HepG2 (cell line): ENCODE data around the gene DEPDC1B. TPM values are rescaled to one million over a fixed set of nuclear protein-coding genes. Genes with fewer than 3 reads are reported as not detected.

ENCODE experiments used
- CENPT ChIP-seq: sonication (generic); formaldehyde crosslinking; IDR thresholded peaks from 2 replicates; pipeline ENCODE4 v1.8.0; 2022; ENCODE audit warnings: low read depth, mild to moderate bottlenecking, moderate library complexity, missing genetic modification reagents
- HIVEP1 ChIP-seq: sonication (generic); formaldehyde crosslinking; IDR thresholded peaks from 2 replicates; pipeline ENCODE4 v1.4.0; 2020; ENCODE audit warnings: mild to moderate bottlenecking, missing genetic modification reagents
- MAFG ChIP-seq: sonication (generic); formaldehyde crosslinking; IDR thresholded peaks from 2 replicates; pipeline ENCODE4 v1.5.1; 2020; ENCODE audit warnings: mild to moderate bottlenecking, missing genetic modification reagents
- NCOA5 ChIP-seq: sonication (generic); formaldehyde crosslinking; IDR thresholded peaks from 2 replicates; pipeline ENCODE4 v1.4.0; 2020; ENCODE audit warnings: missing genetic modification reagents
- NFRKB ChIP-seq: fragments of 450-650 bp; IDR thresholded peaks from 2 replicates; pipeline ENCODE4 v1.6.1; 2017
- NR2F1 ChIP-seq, 2 experiments: fragments of 450-650 bp in 1 of 2; formaldehyde crosslinking in 1 of 2; IDR thresholded peaks; 2 replicates each; pipeline versions ENCODE4 v1.5.0 to v1.6.1; 2016 to 2020; ENCODE audit warnings: mild to moderate bottlenecking in 1 of 2, missing compliant biosample characterization in 1 of 2, missing genetic modification reagents in 1 of 2, moderate library complexity in 1 of 2
- SMC3 ChIP-seq: IDR thresholded peaks from 2 replicates; pipeline ENCODE4 v1.6.1; 2011; ENCODE audit warnings: low read length, improper control_type of control experiment
- ZNF766 ChIP-seq: sonication (generic); formaldehyde crosslinking; IDR thresholded peaks from 2 replicates; pipeline ENCODE4 v1.5.0; 2020; ENCODE audit warnings: missing genetic modification reagents, borderline replicate concordance
- ZNF850 ChIP-seq: sonication (generic); formaldehyde crosslinking; conservative IDR thresholded peaks from 2 replicates; pipeline ENCODE4 v1.9.0; 2021; ENCODE audit warnings: mild to moderate bottlenecking, missing genetic modification reagents
- polyA plus RNA-seq, 8 experiments: library from polyadenylated mRNA; depleted of rRNA in 3 of 8; stranded (reverse) in 7 of 8; unstranded in 1 of 8; fragments of >200 nt; fragmentation: Illumina TruSeq in 4 of 8; extraction: Trizol in 4 of 8; gene quantifications; 2 replicates each; pipeline versions ENCODE4 v1.2.1 to v1.2.3, GENCODE V29; 2011 to 2016; ENCODE audit warnings: low read depth in 4 of 8, missing spikeins in 1 of 8, mixed read lengths in 1 of 8; ENCODE audit not compliant: insufficient read depth in 1 of 8
- total RNA-seq, 5 experiments: library from RNA; depleted of rRNA; stranded (reverse); fragments of >200 nt; fragmentation: Illumina TruSeq; extraction: Trizol; gene quantifications; 2 replicates each; pipeline ENCODE4 v1.2.3, GENCODE V29; 2016; ENCODE audit warnings: low read depth in 1 of 5
- TF ChIP-seq, protein P1 (sequence below): sonication (generic); formaldehyde crosslinking; conservative IDR thresholded peaks from 2 replicates; pipeline ENCODE4 v1.4.0; 2020; ENCODE audit warnings: missing genetic modification reagents
- TF ChIP-seq, protein P2 (sequence below): sonication (generic); formaldehyde crosslinking; IDR thresholded peaks from 2 replicates; pipeline ENCODE4 v1.5.0; 2020; ENCODE audit warnings: missing genetic modification reagents, mild to moderate bottlenecking, borderline replicate concordance
- TF ChIP-seq, protein P3 (sequence below): sonication (generic); formaldehyde crosslinking; IDR thresholded peaks from 2 replicates; pipeline ENCODE4 v1.9.0; 2021; ENCODE audit warnings: mild to moderate bottlenecking, missing genetic modification reagents
- TF ChIP-seq, protein P4 (sequence below): sonication (generic); formaldehyde crosslinking; IDR thresholded peaks from 2 replicates; pipeline ENCODE4 v1.8.1; 2023; ENCODE audit warnings: mild to moderate bottlenecking, missing genetic modification reagents
- TF ChIP-seq, protein P5 (sequence below): sonication (generic); formaldehyde crosslinking; IDR thresholded peaks from 2 replicates; pipeline ENCODE4 v1.8.1; 2023; ENCODE audit warnings: missing genetic modification reagents, inconsistent platforms, borderline replicate concordance

The DEPDC1B gene
- total and polyA plus RNA-seq, 2 of the 13 experiments (the other 11 are each of a cell fraction or from before 2014, with no cell fraction given): 29.5 to 51.3 TPM

DNA sequence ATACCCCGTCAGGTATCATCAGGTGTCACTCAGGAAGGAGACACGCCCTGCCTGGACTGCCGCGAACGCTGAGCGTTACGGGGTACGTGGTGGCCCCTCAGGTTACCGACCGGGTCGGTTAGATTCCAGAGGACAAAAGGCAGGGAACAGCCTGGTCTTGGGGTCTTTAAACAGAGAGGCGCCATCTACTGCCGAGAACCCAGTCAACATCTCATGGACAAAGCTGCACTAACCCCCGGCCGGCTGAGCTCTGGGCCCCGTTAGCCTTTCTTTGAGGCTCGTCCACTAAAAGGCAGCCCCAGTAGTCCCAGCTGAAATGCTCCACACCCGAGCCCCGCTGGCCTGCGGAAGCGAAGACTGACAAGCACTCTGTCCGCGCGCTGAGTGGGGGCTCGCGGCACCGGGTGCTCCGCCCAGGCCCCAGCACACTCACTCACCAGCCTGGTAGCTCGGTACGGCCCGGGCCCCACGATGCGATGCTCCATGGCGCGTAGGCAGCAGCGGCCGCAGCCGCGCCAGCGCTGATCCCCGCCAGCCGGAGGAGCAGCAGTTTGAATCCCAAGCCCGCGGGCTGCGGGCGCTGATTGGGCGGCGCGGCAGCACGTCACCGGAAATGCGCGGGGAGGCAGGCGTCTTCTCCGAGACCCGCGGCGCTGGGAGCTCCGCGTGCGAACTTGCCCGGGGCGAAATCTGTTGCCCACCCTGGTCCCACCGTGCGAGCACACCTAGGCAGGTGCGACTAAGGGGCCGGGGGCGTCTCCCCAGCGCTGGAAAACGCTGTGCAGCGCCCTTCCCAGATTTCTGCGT lies at the start of gene DEPDC1B (continued):
- TF ChIP-seq, protein P1, sequence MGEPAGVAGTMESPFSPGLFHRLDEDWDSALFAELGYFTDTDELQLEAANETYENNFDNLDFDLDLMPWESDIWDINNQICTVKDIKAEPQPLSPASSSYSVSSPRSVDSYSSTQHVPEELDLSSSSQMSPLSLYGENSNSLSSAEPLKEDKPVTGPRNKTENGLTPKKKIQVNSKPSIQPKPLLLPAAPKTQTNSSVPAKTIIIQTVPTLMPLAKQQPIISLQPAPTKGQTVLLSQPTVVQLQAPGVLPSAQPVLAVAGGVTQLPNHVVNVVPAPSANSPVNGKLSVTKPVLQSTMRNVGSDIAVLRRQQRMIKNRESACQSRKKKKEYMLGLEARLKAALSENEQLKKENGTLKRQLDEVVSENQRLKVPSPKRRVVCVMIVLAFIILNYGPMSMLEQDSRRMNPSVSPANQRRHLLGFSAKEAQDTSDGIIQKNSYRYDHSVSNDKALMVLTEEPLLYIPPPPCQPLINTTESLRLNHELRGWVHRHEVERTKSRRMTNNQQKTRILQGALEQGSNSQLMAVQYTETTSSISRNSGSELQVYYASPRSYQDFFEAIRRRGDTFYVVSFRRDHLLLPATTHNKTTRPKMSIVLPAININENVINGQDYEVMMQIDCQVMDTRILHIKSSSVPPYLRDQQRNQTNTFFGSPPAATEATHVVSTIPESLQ: no peak
- TF ChIP-seq, protein P2, sequence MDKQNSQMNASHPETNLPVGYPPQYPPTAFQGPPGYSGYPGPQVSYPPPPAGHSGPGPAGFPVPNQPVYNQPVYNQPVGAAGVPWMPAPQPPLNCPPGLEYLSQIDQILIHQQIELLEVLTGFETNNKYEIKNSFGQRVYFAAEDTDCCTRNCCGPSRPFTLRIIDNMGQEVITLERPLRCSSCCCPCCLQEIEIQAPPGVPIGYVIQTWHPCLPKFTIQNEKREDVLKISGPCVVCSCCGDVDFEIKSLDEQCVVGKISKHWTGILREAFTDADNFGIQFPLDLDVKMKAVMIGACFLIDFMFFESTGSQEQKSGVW (CRISPR knock-in tag): no peak
- TF ChIP-seq ZNF850 (CRISPR knock-in tag) (no peak), NCOA5 (CRISPR knock-in tag) (no peak), MAFG (CRISPR knock-in tag) (no peak), HIVEP1 (CRISPR knock-in tag) (peak; percentile 67; the same call in 1 of the 2 replicates), ZNF766 (CRISPR knock-in tag) (no peak), SMC3 (no peak), NR2F1 (CRISPR knock-in tag; IDR thresholded peaks at IDR 0.05) (no peak), CENPT (CRISPR knock-in tag) (0 out of 2 replicates have a peak, but pooled peaks have one; percentile 46), NFRKB (no peak)
- TF ChIP-seq, protein P3, sequence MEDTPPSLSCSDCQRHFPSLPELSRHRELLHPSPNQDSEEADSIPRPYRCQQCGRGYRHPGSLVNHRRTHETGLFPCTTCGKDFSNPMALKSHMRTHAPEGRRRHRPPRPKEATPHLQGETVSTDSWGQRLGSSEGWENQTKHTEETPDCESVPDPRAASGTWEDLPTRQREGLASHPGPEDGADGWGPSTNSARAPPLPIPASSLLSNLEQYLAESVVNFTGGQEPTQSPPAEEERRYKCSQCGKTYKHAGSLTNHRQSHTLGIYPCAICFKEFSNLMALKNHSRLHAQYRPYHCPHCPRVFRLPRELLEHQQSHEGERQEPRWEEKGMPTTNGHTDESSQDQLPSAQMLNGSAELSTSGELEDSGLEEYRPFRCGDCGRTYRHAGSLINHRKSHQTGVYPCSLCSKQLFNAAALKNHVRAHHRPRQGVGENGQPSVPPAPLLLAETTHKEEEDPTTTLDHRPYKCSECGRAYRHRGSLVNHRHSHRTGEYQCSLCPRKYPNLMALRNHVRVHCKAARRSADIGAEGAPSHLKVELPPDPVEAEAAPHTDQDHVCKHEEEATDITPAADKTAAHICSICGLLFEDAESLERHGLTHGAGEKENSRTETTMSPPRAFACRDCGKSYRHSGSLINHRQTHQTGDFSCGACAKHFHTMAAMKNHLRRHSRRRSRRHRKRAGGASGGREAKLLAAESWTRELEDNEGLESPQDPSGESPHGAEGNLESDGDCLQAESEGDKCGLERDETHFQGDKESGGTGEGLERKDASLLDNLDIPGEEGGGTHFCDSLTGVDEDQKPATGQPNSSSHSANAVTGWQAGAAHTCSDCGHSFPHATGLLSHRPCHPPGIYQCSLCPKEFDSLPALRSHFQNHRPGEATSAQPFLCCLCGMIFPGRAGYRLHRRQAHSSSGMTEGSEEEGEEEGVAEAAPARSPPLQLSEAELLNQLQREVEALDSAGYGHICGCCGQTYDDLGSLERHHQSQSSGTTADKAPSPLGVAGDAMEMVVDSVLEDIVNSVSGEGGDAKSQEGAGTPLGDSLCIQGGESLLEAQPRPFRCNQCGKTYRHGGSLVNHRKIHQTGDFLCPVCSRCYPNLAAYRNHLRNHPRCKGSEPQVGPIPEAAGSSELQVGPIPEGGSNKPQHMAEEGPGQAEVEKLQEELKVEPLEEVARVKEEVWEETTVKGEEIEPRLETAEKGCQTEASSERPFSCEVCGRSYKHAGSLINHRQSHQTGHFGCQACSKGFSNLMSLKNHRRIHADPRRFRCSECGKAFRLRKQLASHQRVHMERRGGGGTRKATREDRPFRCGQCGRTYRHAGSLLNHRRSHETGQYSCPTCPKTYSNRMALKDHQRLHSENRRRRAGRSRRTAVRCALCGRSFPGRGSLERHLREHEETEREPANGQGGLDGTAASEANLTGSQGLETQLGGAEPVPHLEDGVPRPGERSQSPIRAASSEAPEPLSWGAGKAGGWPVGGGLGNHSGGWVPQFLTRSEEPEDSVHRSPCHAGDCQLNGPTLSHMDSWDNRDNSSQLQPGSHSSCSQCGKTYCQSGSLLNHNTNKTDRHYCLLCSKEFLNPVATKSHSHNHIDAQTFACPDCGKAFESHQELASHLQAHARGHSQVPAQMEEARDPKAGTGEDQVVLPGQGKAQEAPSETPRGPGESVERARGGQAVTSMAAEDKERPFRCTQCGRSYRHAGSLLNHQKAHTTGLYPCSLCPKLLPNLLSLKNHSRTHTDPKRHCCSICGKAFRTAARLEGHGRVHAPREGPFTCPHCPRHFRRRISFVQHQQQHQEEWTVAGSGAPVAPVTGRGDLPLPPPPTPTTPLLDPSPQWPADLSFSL (CRISPR knock-in tag): 0 out of 2 replicates have a peak, but pooled peaks have one; percentile 41
- TF ChIP-seq, protein P4, sequence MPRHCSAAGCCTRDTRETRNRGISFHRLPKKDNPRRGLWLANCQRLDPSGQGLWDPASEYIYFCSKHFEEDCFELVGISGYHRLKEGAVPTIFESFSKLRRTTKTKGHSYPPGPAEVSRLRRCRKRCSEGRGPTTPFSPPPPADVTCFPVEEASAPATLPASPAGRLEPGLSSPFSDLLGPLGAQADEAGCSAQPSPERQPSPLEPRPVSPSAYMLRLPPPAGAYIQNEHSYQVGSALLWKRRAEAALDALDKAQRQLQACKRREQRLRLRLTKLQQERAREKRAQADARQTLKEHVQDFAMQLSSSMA (CRISPR knock-in tag): peak; percentile 92
- TF ChIP-seq, protein P5, sequence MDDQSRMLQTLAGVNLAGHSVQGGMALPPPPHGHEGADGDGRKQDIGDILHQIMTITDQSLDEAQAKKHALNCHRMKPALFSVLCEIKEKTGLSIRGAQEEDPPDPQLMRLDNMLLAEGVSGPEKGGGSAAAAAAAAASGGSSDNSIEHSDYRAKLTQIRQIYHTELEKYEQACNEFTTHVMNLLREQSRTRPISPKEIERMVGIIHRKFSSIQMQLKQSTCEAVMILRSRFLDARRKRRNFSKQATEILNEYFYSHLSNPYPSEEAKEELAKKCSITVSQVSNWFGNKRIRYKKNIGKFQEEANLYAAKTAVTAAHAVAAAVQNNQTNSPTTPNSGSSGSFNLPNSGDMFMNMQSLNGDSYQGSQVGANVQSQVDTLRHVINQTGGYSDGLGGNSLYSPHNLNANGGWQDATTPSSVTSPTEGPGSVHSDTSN (CRISPR knock-in tag): 0 out of 2 replicates have a peak, but pooled peaks have one; percentile 9
